Heart right ventricle (tissue), 16 donors: ENCODE data around the gene SCN10A. TPM values are rescaled to one million over a fixed set of nuclear protein-coding genes. Genes with fewer than 3 reads are reported as not detected.

Source experiments
- ATAC-seq, 8 donors: fragments of 200-7000 bp; cut with Tn5 transposase; one replicate each; pipeline ENCODE4 v1.9.1; 2020; ENCODE audit warnings: mild to moderate bottlenecking in 8 of 8, moderate library complexity in 8 of 8, moderate number of reproducible peaks in 1 of 8
- DNase-seq, 2 donors: peaks; one replicate each; pipeline ENCODE4 v3.0.0-alpha.2; 2020
- H3K27ac ChIP-seq, 10 donors: fragments of 200-600 bp; sonication (generic) in 2 of 10; one replicate each; pipeline versions ENCODE4 v1.5.0 to v1.8.0; 2020 to 2022; ENCODE audit warnings: mild to moderate bottlenecking in 3 of 10
- H3K27me3 ChIP-seq, 7 donors: fragments of 200-600 bp; one replicate each; pipeline ENCODE4 v1.8.0; 2021 to 2022; ENCODE audit warnings: mild to moderate bottlenecking in 2 of 7
- H3K36me3 ChIP-seq, 9 donors: fragments of 200-600 bp; sonication (generic) in 1 of 9; one replicate each; pipeline versions ENCODE4 v1.5.0 to v1.8.0; 2020 to 2022; ENCODE audit warnings: mild to moderate bottlenecking in 2 of 9
- H3K4me1 ChIP-seq, 9 donors: fragments of 200-600 bp; sonication (generic) in 1 of 9; one replicate each; pipeline versions ENCODE4 v1.5.0 to v1.8.0; 2020 to 2022; ENCODE audit warnings: mild to moderate bottlenecking in 4 of 9
- H3K4me3 ChIP-seq, 10 donors: fragments of 200-600 bp; sonication (generic) in 2 of 10; one replicate each; pipeline versions ENCODE4 v1.5.0 to v1.8.0; 2020 to 2022; ENCODE audit warnings: mild to moderate bottlenecking in 7 of 10, moderate library complexity in 2 of 10
- H3K9me3 ChIP-seq, 11 donors: fragments of 200-600 bp in 10 of 11; sonication (generic) in 2 of 11; one replicate each; pipeline versions ENCODE4 v1.5.0 to v1.8.0; 2013 to 2022; ENCODE audit warnings: mild to moderate bottlenecking in 2 of 11, control low read depth in 1 of 11, moderate library complexity in 1 of 11
- whole genome bisulfite sequencing, 2 donors: extraction: QIAGEN DNeasy Blood & Tissue Kit; methylation state at CpG; one replicate each; pipeline ENCODE4 v1.1.7; 2013; ENCODE audit warnings: inconsistent platforms in 1 of 2; 5-methylcytosine and 5-hydroxymethylcytosine counted together
- intact Hi-C, 10 donors: fragments of 100-400 bp; cut with DNase I; formaldehyde crosslinking; loops; one replicate each; pipeline versions ENCODE4 v1.11.1 to v1.14.2; 2022
- polyA plus RNA-seq, 2 donors: library from polyadenylated mRNA; stranded (reverse); fragments of 200-250 nt; gene quantifications; one replicate each; pipeline ENCODE4 v1.2.3, GENCODE V29; 2013
- total RNA-seq, 10 donors: library from RNA; stranded (reverse); fragmentation: NEBNext Ultra II Directional in 3 of 10; extraction: Animal tissue kit (Norgen Biotek cat#: 25700) in 3 of 10; gene quantifications; one replicate each; pipeline versions ENCODE4 v1.2.1 to v1.2.4, GENCODE V29; 2021 to 2023
- TF ChIP-seq, protein P1 (sequence below), 9 donors: fragments of 200-600 bp; sonication (generic) in 2 of 9; IDR thresholded peaks; one replicate each; pipeline versions ENCODE4 v1.5.0 to v1.8.0; 2021 to 2022; ENCODE audit warnings: antibody characterized with exemption in 9 of 9, mild to moderate bottlenecking in 5 of 9, moderate library complexity in 1 of 9
- donor health status: Arrhythmogenic right ventricular cardiomyopathy.
- donor health status: ischemic (EF 13 %, LVEDD 7.1; RV severe dilation, severe dysfunction).
- donor health status: healthy with polysubstance abuse.
- donor health status: DM: no; HTN: yes; CAD: no.
- donor health status: DM: no; HTN: no; CAD: no.
- donor health status: ischemic (EF 25% LVEDD 6.9; RV normal size, moderate dysfunction).
- donor health status: ischemic (EF 25% LVEDD 5.7; RV mildly dilated, moderate dysfunction).
- donor health status: healthy.
- donor health status: DM: yes; HTN: yes; CAD: no.
- donor health status: Ischemic cardiomyopathy.
- donor health status: ischemic (EF 35%, LVEDD 5.7; RV mildly dilated, moderate dysfunction).
- donor health status: nonischemic (EF 11% LVEDD 7.7; RV severe dilation, severe dysfunction).
- donor health status: DM: yes; HTN: yes; CAD: no.
- donor health status: PGD.
- donor health status: ischemic (EF 29% LVEDD 5.4; RV normal size, mild dysfunction).
- donor health status: nonischemic (EF 23%, LVEDD 6.1; RV moderate dilation, normal function).

Gene SCN10A
- total and polyA plus RNA-seq, 12 donors: 0.03 to 0.36 (median 0.07) TPM

- TF ChIP-seq, protein P1, sequence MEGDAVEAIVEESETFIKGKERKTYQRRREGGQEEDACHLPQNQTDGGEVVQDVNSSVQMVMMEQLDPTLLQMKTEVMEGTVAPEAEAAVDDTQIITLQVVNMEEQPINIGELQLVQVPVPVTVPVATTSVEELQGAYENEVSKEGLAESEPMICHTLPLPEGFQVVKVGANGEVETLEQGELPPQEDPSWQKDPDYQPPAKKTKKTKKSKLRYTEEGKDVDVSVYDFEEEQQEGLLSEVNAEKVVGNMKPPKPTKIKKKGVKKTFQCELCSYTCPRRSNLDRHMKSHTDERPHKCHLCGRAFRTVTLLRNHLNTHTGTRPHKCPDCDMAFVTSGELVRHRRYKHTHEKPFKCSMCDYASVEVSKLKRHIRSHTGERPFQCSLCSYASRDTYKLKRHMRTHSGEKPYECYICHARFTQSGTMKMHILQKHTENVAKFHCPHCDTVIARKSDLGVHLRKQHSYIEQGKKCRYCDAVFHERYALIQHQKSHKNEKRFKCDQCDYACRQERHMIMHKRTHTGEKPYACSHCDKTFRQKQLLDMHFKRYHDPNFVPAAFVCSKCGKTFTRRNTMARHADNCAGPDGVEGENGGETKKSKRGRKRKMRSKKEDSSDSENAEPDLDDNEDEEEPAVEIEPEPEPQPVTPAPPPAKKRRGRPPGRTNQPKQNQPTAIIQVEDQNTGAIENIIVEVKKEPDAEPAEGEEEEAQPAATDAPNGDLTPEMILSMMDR (IDR thresholded peaks at IDR 0.05): no peak
- intact Hi-C loops: loop anchor here in 1 of 10 donors (5.0 kb wide), 1 partner anchor 387 kb away; the partner anchor contains the start of gene SLC22A14
- DNase-seq: no peak
- no peaks in the 10 kb centered on the region for H3K36me3 ChIP-seq
- H3K27ac ChIP-seq: no peak overlapping the region
- peaks cover 0 to 10% (median 0%) of the 10 kb centered on the region in 11 donors for H3K9me3 ChIP-seq
- H3K4me1 ChIP-seq: no peaks in the 10 kb centered on the region
- WGBS, 2 donors: 27 to 31% methylated on average over 4 of the region's 4 CpGs
- H3K4me3 ChIP-seq: no peak overlapping the region
- ATAC-seq: no peak
- peaks cover 0 to 4% (median 0%) of the 10 kb centered on the region in 7 donors for H3K27me3 ChIP-seq
These were observed 146.3 kb downstream of the SCN10A start for GRCh38 chr3:38669668-38670067.

GRCh38 chr3:38662544-38662943 is 153.5 kb downstream of the SCN10A start:
- H3K4me1 ChIP-seq: no peaks in the 10 kb centered on the region
- H3K36me3 ChIP-seq: no peaks in the 10 kb centered on the region
- H3K4me3 ChIP-seq: no peak overlapping the region
- H3K27ac ChIP-seq: no peak overlapping the region
- 30 to 39% methylated on average over 4 of the region's 4 CpGs for WGBS, 2 donors
- DNase-seq (no peak), ATAC-seq (no peak)
- intact Hi-C loops: no loop called here
- peaks cover 0 to 30% (median 6%) of the 10 kb centered on the region in 11 donors for H3K9me3 ChIP-seq
- TF ChIP-seq, protein P1 (IDR thresholded peaks at IDR 0.05): peak in 5 of 9 donors; percentile 11 to 21 (median 18)
- H3K27me3 ChIP-seq: peaks cover 0 to 33% (median 20%) of the 10 kb centered on the region in 7 donors

DNA sequence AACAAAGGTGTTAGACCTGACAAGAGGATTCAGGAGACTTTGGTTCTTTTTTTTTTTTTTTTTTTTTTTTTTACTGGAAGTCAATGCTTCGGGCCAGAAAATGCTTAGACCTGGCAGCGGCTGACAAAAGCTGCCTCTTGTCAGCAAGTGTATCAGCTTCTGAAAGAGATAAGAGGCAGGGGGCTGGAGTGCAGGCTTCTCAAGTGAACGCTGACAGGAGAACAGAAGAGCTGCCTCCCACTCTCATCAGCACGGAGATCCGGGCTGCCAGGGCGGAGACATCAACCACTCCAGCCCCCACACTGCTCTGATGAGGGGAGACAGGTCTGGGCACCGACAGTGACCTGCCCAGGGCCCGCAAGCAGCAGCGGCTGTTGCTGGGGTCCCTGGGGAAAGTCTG is 157.2 kb downstream of the SCN10A start:
- Histone ChIP-seq H3K4me1 (no peaks in the 10 kb centered on the region), H3K27me3 (peaks cover 0 to 50% (median 36%) of the 10 kb centered on the region in 7 donors), H3K4me3 (no peak overlapping the region), H3K9me3 (peaks cover 0 to 27% (median 6%) of the 10 kb centered on the region in 11 donors), H3K27ac (no peak overlapping the region), H3K36me3 (no peaks in the 10 kb centered on the region)
- ATAC-seq: peak in 2 of 8 donors; percentile 24 to 31
- TF ChIP-seq, protein P1 (IDR thresholded peaks at IDR 0.05): no peak
- intact Hi-C loops: loop anchor here in 3 of 10 donors (5.0 to 10.0 kb wide), 5 partner anchors 162 to 654 kb away; partner anchors contain the start of genes EXOG (in 2 of the 3) and XYLB (in 1 of the 3)
- 8 to 12% methylated on average over 9 of the region's 9 CpGs for WGBS, 2 donors
- no peak for DNase-seq

DNA sequence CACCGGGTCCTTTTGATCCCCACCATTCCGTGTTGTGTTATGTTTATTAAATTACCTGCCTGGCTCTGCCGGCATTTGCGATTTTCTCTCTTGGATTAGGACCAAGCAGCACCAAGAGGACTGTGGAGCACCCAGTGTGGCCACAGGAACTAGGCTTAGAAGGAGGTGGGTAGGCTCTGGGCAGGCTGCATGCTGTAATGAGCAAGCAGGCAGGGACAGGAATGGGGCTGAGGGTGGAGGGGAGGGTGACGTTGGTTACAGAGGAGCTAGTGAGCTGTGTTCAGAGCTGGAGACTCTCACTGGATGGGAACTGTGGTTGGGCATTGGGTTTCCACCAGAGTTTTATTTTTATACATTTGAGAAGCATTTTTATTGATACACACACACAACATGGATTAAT is 158.6 kb downstream of the SCN10A start:
- intact Hi-C loops: loop anchor here in 3 of 10 donors (5.0 to 10.0 kb wide), 5 partner anchors 160 to 653 kb away; partner anchors contain the start of genes EXOG (in 2 of the 3) and XYLB (in 1 of the 3)
- Histone ChIP-seq H3K27me3 (peaks cover 0 to 48% (median 36%) of the 10 kb centered on the region in 7 donors), H3K27ac (no peak overlapping the region), H3K36me3 (no peaks in the 10 kb centered on the region), H3K4me1 (no peaks in the 10 kb centered on the region), H3K4me3 (no peak overlapping the region), H3K9me3 (peaks cover 0 to 13% (median 0%) of the 10 kb centered on the region in 11 donors)
- TF ChIP-seq, protein P1 (IDR thresholded peaks at IDR 0.05): no peak
- no peak for ATAC-seq
- WGBS, 2 donors: 66 to 75% methylated on average over 5 of the region's 5 CpGs
- DNase-seq: no peak
